Suprapubic skin (tissue), 4 donors: Measurements from ENCODE around the gene CHRNB1.

ENCODE experiments used
- EP300 ChIP-seq: sonication (generic); formaldehyde crosslinking; IDR thresholded peaks from one replicate; pipeline ENCODE4 v1.6.1; 2017; ENCODE audit warnings: antibody characterized with exemption
- POLR2A ChIP-seq, 2 donors: fragments of 450-650 bp; IDR thresholded peaks; one replicate each; pipeline ENCODE4 v1.6.1; 2017; ENCODE audit warnings: antibody characterized with exemption in 2 of 2, mild to moderate bottlenecking in 2 of 2, moderate library complexity in 2 of 2
- POLR2AphosphoS5 ChIP-seq, 3 donors: sonication (generic); formaldehyde crosslinking; IDR thresholded peaks; one replicate each; pipeline ENCODE4 v1.6.1; 2017; ENCODE audit warnings: antibody characterized with exemption in 3 of 3
- TF ChIP-seq, protein P1 (sequence below), 2 donors: fragments of 200-600 bp in 1 of 2; fragments of 450-650 bp in 1 of 2; sonication (generic) in 1 of 2; IDR thresholded peaks; one replicate each; pipeline ENCODE4 v1.5.1; 2016 to 2019; ENCODE audit warnings: antibody characterized with exemption in 2 of 2, mild to moderate bottlenecking in 1 of 2, moderate library complexity in 1 of 2

DNA sequence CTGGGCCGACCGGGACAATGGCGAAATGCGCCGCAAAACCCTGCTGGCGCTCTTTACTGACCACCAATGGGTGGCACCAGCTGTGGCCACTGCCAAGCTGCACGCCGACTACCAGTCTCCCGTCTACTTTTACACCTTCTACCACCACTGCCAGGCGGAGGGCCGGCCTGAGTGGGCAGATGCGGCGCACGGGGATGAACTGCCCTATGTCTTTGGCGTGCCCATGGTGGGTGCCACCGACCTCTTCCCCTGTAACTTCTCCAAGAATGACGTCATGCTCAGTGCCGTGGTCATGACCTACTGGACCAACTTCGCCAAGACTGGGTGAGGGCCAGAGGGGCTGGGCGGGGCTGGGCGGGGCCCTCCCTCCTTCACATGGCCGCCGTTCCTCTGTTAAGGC, 29.1 kb upstream of the CHRNB1 start:
- no peak for TF ChIP-seq EP300
- TF ChIP-seq, protein P1, sequence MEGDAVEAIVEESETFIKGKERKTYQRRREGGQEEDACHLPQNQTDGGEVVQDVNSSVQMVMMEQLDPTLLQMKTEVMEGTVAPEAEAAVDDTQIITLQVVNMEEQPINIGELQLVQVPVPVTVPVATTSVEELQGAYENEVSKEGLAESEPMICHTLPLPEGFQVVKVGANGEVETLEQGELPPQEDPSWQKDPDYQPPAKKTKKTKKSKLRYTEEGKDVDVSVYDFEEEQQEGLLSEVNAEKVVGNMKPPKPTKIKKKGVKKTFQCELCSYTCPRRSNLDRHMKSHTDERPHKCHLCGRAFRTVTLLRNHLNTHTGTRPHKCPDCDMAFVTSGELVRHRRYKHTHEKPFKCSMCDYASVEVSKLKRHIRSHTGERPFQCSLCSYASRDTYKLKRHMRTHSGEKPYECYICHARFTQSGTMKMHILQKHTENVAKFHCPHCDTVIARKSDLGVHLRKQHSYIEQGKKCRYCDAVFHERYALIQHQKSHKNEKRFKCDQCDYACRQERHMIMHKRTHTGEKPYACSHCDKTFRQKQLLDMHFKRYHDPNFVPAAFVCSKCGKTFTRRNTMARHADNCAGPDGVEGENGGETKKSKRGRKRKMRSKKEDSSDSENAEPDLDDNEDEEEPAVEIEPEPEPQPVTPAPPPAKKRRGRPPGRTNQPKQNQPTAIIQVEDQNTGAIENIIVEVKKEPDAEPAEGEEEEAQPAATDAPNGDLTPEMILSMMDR (IDR thresholded peaks at IDR 0.05) = no peak
- no peak for TF ChIP-seq POLR2A (IDR thresholded peaks at IDR 0.05)
- no peak for TF ChIP-seq POLR2AphosphoS5 (IDR thresholded peaks at IDR 0.05)
